Measurements from ENCODE around the gene RHO.

- TF ChIP-seq CTCF (IDR thresholded peaks at IDR 0.05; ENCODE audit: borderline replicate concordance, extremely low read depth, low read length, poor library complexity, severe bottlenecking) (no peak), EZH2 (IDR thresholded peaks at IDR 0.05; ENCODE audit: borderline replicate concordance, low read depth, low read length, severe bottlenecking) (no peak)
Measured at GRCh38 chr3:129577925-129578786, 49.7 kb downstream of the RHO start.
